ENCODE results near the gene CIB2. TPM values are rescaled to one million over a fixed set of nuclear protein-coding genes. Genes with fewer than 3 reads are reported as not detected.

CIB2 gene
- total RNA-seq, 4 donors from 2014 or later: 11.4 to 18.3 (median 15.9) TPM

- TF ChIP-seq CTCF (IDR thresholded peaks at IDR 0.05) (no peak), POLR2A (IDR thresholded peaks at IDR 0.05; ENCODE audit: low read depth) (no peak)
- Histone ChIP-seq H3K36me3 (no peaks in the 10 kb centered on the region), H3K27ac (replicated peaks in 1 of 4) (peak overlapping the region; percentile 64 to 85 (median 80)), H3K4me3 (no peak overlapping the region), H3K27me3 (no peaks in the 10 kb centered on the region), H3K4me1 (peaks cover 94 to 99% (median 96%) of the 10 kb centered on the region in 4 donors), H3K9me3 (no peaks in the 10 kb centered on the region)
- intact Hi-C loops (cut with DNase I): no loop called here
- WGBS: 14% methylated on average over 1 of the region's 1 CpG
- DNase-seq (ENCODE audit: extremely low spot score): no peak
Measured at GRCh38 chr15:78067328-78068228, 63.7 kb downstream of the CIB2 start.

GRCh38 chr15:78065973-78066946, 65.0 kb downstream of the CIB2 start:
- 70% methylated on average over 7 of the region's 7 CpGs for WGBS
- no peak for TF ChIP-seq POLR2A (IDR thresholded peaks at IDR 0.05; ENCODE audit: low read depth)
- TF ChIP-seq POLR2AphosphoS5 (IDR thresholded peaks at IDR 0.05): no peak
- TF ChIP-seq EP300 (IDR thresholded peaks at IDR 0.05): no peak
- TF ChIP-seq CTCF (IDR thresholded peaks at IDR 0.05): no peak
- Histone ChIP-seq H3K27me3 (no peaks in the 10 kb centered on the region), H3K4me1 (peaks cover 92 to 99% (median 96%) of the 10 kb centered on the region in 4 donors), H3K36me3 (no peaks in the 10 kb centered on the region), H3K9me3 (no peaks in the 10 kb centered on the region), H3K4me3 (no peak overlapping the region), H3K27ac (replicated peaks in 1 of 4) (peak overlapping the region; percentile 64 to 85 (median 80))
- intact Hi-C loops (cut with DNase I): no loop called here
- no peak for DNase-seq (ENCODE audit: extremely low spot score)

DNA sequence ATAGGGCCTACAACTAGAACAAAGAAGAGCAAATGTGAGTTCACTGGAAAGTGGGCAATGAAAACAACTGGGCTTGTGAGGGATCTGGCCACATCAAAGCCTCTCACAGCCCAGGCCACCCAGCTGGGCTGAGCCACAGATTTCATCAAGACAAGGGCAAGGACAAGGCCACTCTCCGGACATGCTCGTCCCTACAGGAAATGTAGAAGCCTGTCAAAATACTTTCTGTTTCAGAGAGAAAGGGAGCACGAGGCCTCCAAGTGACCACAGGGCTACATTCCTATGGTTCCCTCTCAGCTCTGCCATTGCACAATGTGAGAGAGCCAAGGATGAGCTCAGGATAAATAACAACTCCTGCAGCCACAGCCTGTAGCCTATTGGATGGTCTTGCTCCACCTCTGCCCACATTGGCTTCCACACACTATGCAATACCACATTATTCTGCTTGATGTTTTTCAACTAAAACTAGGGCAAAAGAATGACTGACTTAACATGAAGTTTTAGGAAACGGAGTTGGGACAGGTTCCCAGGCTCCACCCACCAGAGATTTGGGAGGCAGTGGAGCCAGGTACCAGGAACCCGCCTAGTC, 65.9 kb downstream of the CIB2 start:
- no peaks in the 10 kb centered on the region for H3K27me3 ChIP-seq
- H3K4me3 ChIP-seq: peak overlapping the region in 1 of 4 donors; percentile 5
- no peak for TF ChIP-seq POLR2A (IDR thresholded peaks at IDR 0.05; ENCODE audit: low read depth)
- no peak for TF ChIP-seq CTCF (IDR thresholded peaks at IDR 0.05)
- TF ChIP-seq EP300 (IDR thresholded peaks at IDR 0.05): no peak
- TF ChIP-seq POLR2AphosphoS5 (IDR thresholded peaks at IDR 0.05): peak; percentile 62 to 75
- peak overlapping the region; percentile 64 to 85 (median 80) for H3K27ac ChIP-seq (replicated peaks in 1 of 4)
- DNase-seq (ENCODE audit: extremely low spot score): peak; percentile 96
- WGBS: 61% methylated on average over 4 of the region's 5 CpGs
- H3K36me3 ChIP-seq: no peaks in the 10 kb centered on the region
- no peaks in the 10 kb centered on the region for H3K9me3 ChIP-seq
- intact Hi-C loops (cut with DNase I): no loop called here
- peaks cover 87 to 100% (median 97%) of the 10 kb centered on the region in 4 donors for H3K4me1 ChIP-seq

GRCh38 chr15:78064544-78064943, 66.7 kb downstream of the CIB2 start:
- Histone ChIP-seq H3K4me1 (peaks cover 79 to 100% (median 97%) of the 10 kb centered on the region in 4 donors), H3K4me3 (peak overlapping the region in 1 of 4 donors; percentile 6), H3K27me3 (no peaks in the 10 kb centered on the region), H3K9me3 (no peaks in the 10 kb centered on the region), H3K36me3 (no peaks in the 10 kb centered on the region), H3K27ac (replicated peaks in 1 of 4) (peak overlapping the region; percentile 64 to 85 (median 80))
- 39% methylated on average over 2 of the region's 2 CpGs for WGBS
- intact Hi-C loops (cut with DNase I): no loop called here
- TF ChIP-seq CTCF (IDR thresholded peaks at IDR 0.05): no peak
- TF ChIP-seq EP300 (IDR thresholded peaks at IDR 0.05): no peak
- TF ChIP-seq POLR2A (IDR thresholded peaks at IDR 0.05; ENCODE audit: low read depth): no peak
- no peak for TF ChIP-seq POLR2AphosphoS5 (IDR thresholded peaks at IDR 0.05)
- no peak for DNase-seq (ENCODE audit: extremely low spot score)

Data from esophagus muscularis mucosa (tissue), 4 donors.